HepG2 (cell line): Measurements from ENCODE around the gene POLDIP3. TPM values are rescaled to one million over a fixed set of nuclear protein-coding genes. Genes with fewer than 3 reads are reported as not detected.
A peak's percentile ranks its signal among the peaks of the same experiment; 100 is the strongest.

Source experiments
- AGO2 ChIP-seq: fragments of 200-400 bp; formaldehyde crosslinking; optimal IDR thresholded peaks from 2 replicates; pipeline ENCODE3; 2017; ENCODE audit warnings: mild to moderate bottlenecking, low read depth, low read length, moderate library complexity
- ATF6 ChIP-seq: sonication (generic); formaldehyde crosslinking; conservative IDR thresholded peaks from 2 replicates; pipeline ENCODE4 v1.4.0; 2020; ENCODE audit warnings: missing genetic modification reagents
- CREBL2 ChIP-seq: sonication (generic); formaldehyde crosslinking; IDR thresholded peaks from 2 replicates; pipeline ENCODE4 v1.8.1; 2023; ENCODE audit warnings: missing genetic modification reagents, mild to moderate bottlenecking, borderline replicate concordance
- FOXJ3 ChIP-seq: sonication (generic); formaldehyde crosslinking; IDR thresholded peaks from 2 replicates; pipeline ENCODE4 v1.4.0; 2020; ENCODE audit warnings: missing genetic modification reagents, mild to moderate bottlenecking, borderline replicate concordance
- IKZF1 ChIP-seq: fragments of 450-650 bp; IDR thresholded peaks from 2 replicates; pipeline ENCODE4 v1.7.1; 2016
- MXD3 ChIP-seq: IDR thresholded peaks from 2 replicates; pipeline ENCODE4 v1.6.1; 2016; ENCODE audit warnings: mild to moderate bottlenecking, missing biosample characterization, missing genetic modification reagents
- RXRA ChIP-seq: sonication (generic); formaldehyde crosslinking; IDR thresholded peaks from 2 replicates; pipeline ENCODE4 v1.5.1; 2020; ENCODE audit warnings: missing genetic modification reagents
- SKIL ChIP-seq: sonication (generic); formaldehyde crosslinking; IDR thresholded peaks from 2 replicates; pipeline ENCODE4 v1.8.0; 2022; ENCODE audit warnings: missing genetic modification reagents, mild to moderate bottlenecking, moderate library complexity, borderline replicate concordance
- TARDBP ChIP-seq: sonication (generic); formaldehyde crosslinking; IDR thresholded peaks from 2 replicates; pipeline ENCODE4 v1.8.0; 2022; ENCODE audit warnings: mild to moderate bottlenecking, missing genetic modification reagents
- TRAFD1 ChIP-seq: sonication (generic); formaldehyde crosslinking; IDR thresholded peaks from 2 replicates; pipeline ENCODE4 v1.5.1; 2020; ENCODE audit warnings: missing genetic modification reagents, mild to moderate bottlenecking, borderline replicate concordance
- XRCC5 ChIP-seq: fragments of 200-400 bp; formaldehyde crosslinking; optimal IDR thresholded peaks from 2 replicates; pipeline ENCODE3; 2017; ENCODE audit warnings: mild to moderate bottlenecking, low read length
- ZBTB1 ChIP-seq: sonication (generic); formaldehyde crosslinking; IDR thresholded peaks from 2 replicates; pipeline ENCODE4 v1.4.0; 2020; ENCODE audit warnings: missing genetic modification reagents, borderline replicate concordance
- ZNF451 ChIP-seq: sonication (generic); formaldehyde crosslinking; IDR thresholded peaks from 2 replicates; pipeline ENCODE4 v1.5.0; 2020; ENCODE audit warnings: mild to moderate bottlenecking, missing genetic modification reagents
- ZNF503 ChIP-seq: sonication (generic); formaldehyde crosslinking; IDR thresholded peaks from 2 replicates; pipeline ENCODE4 v1.4.0; 2020; ENCODE audit warnings: missing genetic modification reagents
- ZNF687 ChIP-seq: sonication (generic); formaldehyde crosslinking; IDR thresholded peaks from 2 replicates; pipeline ENCODE4 v1.5.1; 2020; ENCODE audit warnings: mild to moderate bottlenecking, missing genetic modification reagents, moderate library complexity
- ZSCAN25 ChIP-seq: sonication (generic); formaldehyde crosslinking; IDR thresholded peaks from 2 replicates; pipeline ENCODE4 v1.8.0; 2022; ENCODE audit warnings: mild to moderate bottlenecking, missing genetic modification reagents
- polyA plus RNA-seq, 8 experiments: library from polyadenylated mRNA; depleted of rRNA in 3 of 8; stranded (reverse) in 7 of 8; unstranded in 1 of 8; fragments of >200 nt; fragmentation: Illumina TruSeq in 4 of 8; extraction: Trizol in 4 of 8; gene quantifications; 2 replicates each; pipeline versions ENCODE4 v1.2.1 to v1.2.3, GENCODE V29; 2011 to 2016; ENCODE audit warnings: low read depth in 4 of 8, missing spikeins in 1 of 8, mixed read lengths in 1 of 8; ENCODE audit not compliant: insufficient read depth in 1 of 8
- total RNA-seq, 5 experiments: library from RNA; depleted of rRNA; stranded (reverse); fragments of >200 nt; fragmentation: Illumina TruSeq; extraction: Trizol; gene quantifications; 2 replicates each; pipeline ENCODE4 v1.2.3, GENCODE V29; 2016; ENCODE audit warnings: low read depth in 1 of 5

Gene POLDIP3
- total and polyA plus RNA-seq, 2 of the 13 experiments (the other 11 are each of a cell fraction or from before 2014, with no cell fraction given) = 45.8 to 47.4 TPM

GRCh38 chr22:42645938-42646568, 31.4 kb upstream of the POLDIP3 start (continued):
- TF ChIP-seq TRAFD1 (CRISPR knock-in tag) (no peak), ZBTB1 (CRISPR knock-in tag) (no peak), ZSCAN25 (CRISPR knock-in tag) (no peak), MXD3 (CRISPR knock-in tag) (peak; percentile 41; the same call in 1 of the 2 replicates), ATF6 (CRISPR knock-in tag) (no peak), SKIL (0 out of 2 replicates have a peak, but pooled peaks have one; percentile 11), RXRA (CRISPR knock-in tag) (peak; percentile 22; the same call in 1 of the 2 replicates), ZNF451 (CRISPR knock-in tag) (peak; percentile 86; the same call in 1 of the 2 replicates), TARDBP (CRISPR knock-in tag) (no peak), XRCC5 (no peak), AGO2 (peak; percentile 50), ZNF503 (CRISPR knock-in tag) (no peak), ZNF687 (peak; percentile 95), FOXJ3 (CRISPR knock-in tag) (no peak), CREBL2 (no peak), IKZF1 (no peak)
